ENCODE data around the gene KLC1. TPM values are rescaled to one million over a fixed set of nuclear protein-coding genes. Genes with fewer than 3 reads are reported as not detected.
"Not testable (repeated sequence)": the region's sequence is repeated elsewhere in the genome, so short reads cannot be mapped to it uniquely, and the experiment has no call there.

KLC1 gene
- total RNA-seq, 1 experiment from 2014 or later: 283 TPM

DNA sequence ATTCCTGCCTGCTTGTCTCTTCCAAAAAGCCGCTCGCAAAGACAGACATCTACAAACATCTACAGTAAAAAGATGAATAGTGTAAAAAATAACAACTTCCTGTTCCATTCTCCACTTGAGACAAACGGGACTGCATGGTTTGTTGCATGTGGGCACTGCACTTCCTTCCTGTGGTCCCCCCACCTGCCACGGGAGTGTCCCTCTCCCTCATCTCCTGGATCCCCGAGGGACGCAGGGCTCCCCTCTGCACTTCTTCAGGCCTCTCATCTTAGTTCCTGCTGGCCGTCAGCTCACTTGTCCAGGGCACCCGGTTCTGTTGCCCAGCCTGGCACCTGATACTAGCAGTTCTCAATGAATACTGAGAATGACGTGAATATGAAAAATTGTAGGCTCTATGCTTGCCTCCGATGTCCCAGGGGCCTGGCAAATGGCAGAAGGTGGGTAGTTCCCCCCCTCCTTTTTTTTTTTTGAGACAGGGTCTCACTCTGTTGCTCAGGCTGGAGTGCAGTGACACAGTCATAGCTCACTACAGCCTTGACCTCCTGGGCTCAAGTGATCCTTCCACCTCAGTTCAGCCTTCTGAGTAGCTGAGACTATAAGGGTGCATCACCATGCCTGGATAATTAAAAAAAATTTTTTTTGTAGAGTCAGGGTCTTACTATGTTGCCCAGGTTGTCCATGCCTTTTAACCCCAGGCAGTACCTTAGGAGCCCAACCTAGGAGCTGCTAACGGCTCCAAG, 3.5 kb upstream of the KLC1 start:
- DNase-seq (ENCODE audit: low read depth): no peak

DNA sequence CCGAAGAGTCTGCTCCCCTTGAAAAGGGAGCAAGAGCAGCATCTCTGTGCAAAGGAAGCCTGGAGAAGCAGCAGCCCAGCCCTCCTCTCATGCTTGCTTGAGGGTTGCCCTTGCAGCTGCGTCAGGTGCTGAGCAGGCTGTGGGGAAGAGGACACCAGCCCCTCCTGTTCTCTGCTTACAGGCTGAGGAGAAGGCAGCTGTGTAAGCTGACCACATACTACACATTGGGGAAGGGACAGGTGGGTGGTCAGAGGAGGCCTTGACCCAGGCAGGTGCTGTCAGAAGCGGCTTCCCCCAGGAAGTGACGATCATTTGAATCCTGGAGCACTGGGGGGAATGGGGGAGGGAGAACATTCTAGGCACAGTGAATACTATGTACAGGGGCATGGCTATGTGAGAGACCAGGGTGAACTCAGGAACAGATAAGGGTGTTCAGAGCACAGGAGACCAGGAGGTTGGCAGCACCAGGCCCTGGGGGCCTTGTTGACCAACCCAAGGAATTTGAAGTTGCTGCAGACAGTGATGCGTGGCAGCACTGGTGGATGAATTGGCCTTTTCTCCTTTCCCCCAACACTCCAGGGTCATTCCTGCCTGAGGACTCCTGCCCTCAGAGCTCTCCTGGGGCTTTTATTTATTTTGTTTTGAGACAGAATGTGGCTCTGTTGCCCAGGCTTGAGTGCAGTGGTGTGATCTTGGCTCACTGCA, 2.7 kb upstream of the KLC1 start:
- DNase-seq (ENCODE audit: low read depth): peak; percentile 74

DNA sequence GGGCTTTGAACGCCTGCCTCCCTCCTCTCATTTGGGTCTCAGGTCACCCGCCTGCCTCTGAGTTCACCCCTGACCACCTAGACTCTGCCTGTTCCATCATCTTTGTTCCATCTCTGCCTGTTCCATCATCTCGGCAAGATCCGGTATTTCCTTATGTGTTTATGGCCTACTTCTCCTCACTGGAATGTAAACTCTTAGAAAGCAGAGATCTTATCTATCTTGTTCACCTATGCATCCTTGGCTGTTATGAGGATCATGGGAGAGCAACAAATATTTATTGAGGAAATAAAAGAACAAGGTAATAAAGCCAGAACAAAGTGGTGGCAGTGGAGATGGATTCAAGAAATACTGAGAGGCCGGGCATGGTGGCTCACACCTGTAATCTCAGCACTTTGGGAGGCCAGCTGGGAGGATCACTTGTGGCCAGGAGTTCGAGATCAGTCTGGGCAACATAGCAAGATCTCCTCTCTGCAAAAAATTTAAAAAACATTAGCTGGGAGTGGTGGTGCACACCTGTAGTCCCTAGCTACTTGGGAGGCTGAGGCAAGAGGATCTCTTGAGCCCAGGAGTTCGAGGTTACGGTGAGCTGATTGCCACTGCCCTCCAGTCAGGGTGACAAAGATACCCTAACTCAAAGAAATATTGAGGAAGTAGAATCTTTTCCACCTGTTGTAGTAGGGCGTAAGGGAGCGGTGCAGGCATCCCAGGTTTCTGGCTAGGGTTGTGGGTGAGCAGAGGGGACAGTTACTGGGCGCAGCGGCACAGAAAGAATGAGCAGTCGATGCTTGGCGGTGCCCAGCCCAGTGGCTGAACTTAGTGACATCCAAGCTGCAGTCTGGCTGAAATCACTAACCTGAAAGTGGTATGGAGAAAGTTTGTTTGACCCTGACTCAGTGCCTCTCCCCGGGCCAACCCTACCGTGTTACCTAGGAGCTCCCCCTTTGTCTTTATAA, 1.7 kb upstream of the KLC1 start:
- DNase-seq (ENCODE audit: low read depth): no peak

DNA sequence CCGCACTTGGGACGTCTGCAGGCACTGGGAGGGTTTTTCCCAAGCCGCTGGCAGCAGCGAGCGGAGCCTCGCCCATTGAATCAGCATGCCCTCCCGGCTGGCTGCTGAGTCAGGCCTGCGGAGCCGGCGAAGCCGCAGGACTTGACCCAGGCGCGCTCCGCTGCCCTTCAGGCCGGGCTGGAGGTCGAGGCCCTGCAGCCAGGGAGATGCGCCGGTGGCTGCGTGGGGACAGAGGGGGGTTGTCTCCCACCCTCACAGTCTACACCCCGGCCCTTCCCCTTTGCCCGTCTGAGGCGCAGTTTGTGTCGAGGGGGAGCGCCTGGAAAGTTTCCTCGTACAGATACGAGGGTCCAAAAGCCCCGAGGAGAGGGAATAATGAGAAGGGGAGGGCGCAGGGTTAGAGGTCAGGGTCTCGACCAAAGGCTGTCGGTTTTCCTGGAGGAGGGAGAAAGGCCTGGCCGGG, 759 bp upstream of the KLC1 start:
- DNase-seq (ENCODE audit: low read depth): peak; percentile 79

DNA sequence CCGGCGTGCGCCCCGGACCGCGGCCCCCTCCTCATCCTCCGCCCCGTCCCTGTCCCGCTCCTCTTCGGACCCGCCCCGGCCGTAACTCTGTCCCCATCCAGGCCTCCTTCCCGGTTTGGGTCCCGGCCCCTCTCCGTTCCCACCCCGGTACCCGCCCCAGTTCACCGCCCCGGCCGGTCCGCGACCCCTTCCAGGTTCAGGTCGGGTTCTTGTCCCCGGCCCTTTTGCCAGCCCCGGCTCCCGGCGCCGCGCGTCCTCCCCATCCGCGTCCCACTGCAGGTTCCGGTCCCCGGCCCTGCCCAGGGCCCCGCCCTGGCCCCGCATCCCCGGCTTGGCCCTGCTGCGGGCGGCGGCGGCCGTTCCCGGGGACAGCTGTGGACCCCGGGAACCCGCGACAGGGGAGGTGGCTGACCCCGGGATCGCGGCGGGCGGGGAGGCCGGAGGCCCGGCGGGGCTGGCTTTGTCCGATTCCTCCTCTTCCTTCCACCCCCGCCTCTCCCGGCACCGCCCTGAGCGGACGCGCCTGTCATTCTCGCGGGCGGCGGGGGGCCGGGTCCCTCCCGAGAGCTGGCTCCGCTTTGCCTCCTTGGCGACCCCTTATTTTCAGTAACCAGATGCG, 601 bp downstream of the KLC1 start:
- no peak for DNase-seq (ENCODE audit: low read depth)

DNA sequence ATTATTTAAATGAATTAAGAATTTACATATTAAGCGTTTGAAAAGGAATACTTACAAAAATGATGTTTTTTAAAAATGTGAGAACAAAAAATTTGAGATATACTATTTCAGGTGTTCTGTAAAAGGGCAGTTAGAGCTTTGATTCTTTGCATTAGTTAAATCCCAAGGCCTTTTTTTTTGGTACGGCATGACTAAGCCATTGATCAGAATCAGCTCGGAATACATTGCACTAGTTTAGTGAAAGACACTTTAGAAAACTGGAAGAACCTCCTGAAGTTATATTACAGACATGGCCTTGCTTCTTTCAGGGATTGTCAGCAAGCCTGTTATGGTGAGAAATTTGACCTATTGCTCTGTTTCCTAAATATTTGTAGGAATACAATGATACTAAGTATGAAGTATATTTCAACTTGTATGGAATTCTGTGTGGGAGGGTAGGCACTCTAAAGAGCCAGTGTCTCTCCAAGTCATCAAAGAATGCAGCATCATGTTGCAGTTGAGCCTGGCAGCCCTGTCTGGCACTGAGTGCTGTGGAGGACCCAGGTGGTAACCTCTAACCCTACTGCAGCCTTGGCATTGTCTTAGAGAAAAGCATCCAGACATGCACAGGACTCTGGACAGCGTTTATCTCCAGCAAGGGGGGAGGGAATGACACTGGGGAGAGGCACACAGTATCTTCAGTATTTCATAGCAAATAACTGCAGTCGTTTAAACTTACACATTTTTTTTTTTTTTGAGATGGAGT, 1.5 kb downstream of the KLC1 start:
- no peak for DNase-seq (ENCODE audit: low read depth)

DNA sequence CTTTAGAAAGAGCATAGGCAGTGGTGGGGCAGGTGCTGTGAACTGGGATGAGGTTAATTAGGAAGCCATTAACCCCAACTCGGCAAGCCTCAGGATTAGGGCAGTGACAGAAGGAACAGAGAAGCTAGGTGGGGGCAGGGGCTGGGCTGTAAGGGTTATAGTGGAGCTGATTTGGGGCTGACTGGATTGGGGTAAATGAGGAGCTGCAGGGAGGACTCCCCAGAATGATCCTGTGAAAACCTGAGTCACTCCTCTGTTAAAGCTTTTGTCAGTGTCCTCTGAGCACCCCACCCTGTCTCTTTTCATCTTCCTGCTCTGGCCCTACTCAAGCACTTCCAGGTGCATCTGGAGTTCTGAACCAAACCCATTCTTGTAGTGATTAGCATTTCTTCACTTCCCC, 4.4 kb downstream of the KLC1 start:
- DNase-seq (ENCODE audit: low read depth): no peak

DNA sequence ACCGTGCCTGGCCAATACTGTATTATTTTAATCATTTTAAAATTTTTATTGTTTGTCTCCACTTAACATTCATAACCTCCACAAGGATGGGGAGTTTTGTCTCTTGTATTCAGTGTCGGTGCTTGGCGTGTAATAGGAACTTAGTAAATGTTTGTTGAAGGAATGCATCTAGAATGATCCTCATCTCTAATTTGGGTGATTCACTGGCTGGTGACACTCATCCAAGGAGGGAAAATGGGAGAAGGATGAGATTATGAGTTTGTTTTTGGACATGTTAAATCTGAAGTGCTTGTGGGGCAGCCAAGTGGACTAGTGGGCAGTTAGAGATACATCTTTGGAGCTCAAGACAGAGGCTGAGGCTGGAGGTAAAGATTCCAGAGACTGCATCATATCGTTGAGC, 5.1 kb downstream of the KLC1 start:
- DNase-seq (ENCODE audit: low read depth): no peak

DNA sequence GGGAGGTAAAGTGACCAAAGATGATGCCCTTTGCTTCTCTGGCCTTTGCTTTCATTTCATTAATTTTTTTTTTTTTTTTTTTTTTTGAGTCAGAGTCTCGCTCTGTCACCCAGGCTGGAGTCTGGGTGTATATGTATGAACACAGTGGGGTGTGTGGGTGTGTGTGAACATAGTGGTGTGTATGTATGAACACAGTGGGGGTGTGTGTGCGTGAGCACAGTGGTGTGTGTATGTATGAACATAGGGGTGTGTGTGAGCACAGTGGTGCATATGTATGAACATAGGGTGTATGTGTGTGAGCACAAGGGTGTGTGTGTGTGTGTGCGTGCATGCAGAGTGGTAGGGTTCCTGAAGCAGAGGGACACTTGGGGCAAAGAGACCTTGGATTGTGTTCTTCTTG, 9.6 kb downstream of the KLC1 start:
- no peak for DNase-seq (ENCODE audit: low read depth)

DNA sequence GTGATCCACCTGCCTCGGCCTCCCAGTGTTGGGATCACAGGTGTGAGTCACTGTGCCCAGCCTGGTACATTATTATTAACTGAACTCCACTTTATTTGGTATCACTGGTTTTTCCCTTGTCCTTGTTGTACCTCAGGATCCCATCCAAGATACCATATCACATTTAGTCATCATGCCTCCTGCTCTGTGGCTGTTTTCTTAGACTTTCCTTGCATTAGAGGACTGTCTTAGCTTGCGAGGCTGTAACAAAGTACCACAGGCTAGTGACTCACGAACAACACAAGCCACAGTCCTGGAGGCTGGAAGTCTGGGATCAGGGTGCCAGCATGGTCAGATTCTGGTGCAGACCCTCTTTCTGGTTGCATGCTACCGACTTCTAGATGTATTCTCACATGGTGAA, 12.2 kb downstream of the KLC1 start:
- peak; percentile 83 for DNase-seq (ENCODE audit: low read depth)

DNA sequence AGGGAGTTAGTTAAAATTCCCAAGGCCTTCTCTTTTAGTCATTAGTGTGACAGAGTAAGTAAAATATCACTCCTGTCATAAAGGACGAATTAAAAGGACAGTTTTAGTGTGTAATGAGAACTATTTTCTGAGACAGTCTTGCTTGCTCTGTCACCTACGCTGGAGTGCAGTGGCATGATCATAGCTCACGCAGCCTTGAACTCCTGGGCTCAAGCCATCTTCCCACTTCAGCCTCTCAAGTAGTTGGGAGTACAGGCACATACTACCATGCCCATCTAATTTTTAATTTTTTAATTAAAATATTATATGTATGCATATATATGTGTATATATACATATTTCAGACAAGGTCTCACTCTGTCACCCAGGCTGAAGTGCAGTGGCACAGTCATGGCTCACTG, 17.2 kb downstream of the KLC1 start:
- no peak for DNase-seq (ENCODE audit: low read depth)

DNA sequence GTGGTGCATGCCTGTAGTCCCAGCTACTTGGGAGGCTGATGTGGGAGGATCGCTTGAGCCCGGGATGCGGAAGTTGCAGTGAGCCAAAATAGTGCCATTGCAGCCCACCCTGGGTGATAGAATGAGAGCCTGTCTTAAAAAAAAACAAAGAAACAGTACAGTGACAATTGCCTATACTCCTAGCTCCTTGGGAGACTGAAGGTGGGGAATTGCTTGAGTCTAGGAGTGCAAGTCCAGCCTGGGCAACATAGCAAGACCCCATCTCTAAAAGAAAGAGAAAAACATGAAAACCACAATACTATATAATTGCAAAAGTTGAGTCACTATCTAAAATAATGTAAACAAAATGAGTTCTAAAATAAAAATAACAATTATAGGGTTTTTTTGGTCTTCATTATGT, 20.0 kb downstream of the KLC1 start:
- no peak for DNase-seq (ENCODE audit: low read depth)

DNA sequence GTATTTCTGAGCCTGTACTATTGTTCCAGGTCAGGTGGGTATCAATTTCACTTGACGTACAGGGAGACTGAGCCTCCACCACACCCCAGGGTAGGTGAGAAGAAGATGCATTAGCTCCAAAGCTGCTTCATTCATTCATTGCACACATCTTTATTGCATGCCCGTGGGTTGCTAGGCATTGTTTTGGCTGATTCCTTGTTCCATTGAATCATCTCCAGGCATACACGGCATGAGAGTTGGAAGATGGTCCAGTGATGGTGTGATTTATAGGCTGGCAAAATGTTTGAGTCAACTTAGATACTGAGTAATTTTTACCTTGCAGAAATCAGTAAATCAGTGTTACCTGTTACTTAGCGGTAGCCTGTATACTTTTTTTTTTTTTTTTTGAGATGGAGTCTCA, 21.2 kb downstream of the KLC1 start:
- DNase-seq (ENCODE audit: low read depth): no peak

DNA sequence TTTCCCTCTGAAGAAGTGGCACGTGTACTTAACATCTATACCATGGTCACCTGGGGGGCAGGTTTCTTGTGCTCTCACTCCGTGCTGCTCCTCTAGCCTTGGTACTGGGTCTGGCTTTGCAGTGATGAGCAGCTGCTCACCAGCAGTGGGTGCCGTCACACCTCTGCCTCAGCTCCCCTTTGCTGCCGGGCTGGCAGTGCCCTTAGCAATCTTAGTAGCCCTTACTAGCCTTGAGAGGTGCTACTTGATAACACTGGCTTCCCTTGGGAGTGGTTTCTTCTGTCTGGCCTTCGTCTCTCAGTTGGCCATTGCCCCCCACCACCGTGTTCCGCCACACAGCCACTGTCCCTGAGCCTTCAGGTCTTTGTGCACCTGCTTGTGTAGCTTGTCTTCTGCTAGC, 22.6 kb downstream of the KLC1 start:
- DNase-seq (ENCODE audit: low read depth): no peak

DNA sequence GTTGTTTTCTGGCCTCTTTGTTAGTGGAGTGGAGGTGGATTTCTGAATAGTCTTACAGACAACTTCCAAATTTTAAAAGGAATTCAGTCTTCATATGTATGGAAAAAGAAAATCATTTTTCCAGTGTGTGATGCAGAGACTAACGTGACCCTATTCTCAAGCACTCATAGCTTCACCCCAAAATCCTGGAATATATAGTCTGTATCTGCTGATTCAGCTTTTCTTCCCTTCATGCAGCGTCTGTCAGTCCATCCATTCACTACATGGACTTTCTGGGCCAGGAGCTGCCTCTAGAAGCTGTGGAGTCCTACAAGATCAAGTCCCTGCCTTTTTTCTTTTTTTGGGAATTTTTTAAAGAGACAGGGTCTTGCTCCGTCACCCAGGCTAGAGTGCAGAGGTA, 23.8 kb downstream of the KLC1 start:
- DNase-seq (ENCODE audit: low read depth): no peak

DNA sequence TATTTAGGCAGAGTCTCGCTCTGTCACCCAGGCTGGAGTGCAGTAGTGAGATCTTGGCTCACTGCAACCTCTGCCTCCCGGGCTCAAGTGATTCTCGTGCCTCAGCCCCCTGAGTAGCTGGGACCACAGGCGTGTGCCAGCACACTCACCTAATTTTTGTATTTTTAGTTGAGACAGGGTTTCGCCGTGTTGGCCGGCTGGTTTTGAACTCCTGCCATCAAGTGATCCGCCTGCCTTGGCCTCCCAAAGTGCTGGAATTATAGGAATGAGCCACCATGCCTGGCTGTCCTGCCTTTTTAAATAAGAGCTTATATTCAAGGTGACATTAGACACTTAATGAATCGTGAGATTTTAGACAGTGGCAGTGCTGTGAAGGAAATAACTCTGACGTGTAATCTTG, 24.3 kb downstream of the KLC1 start:
- DNase-seq (ENCODE audit: low read depth): not testable (repeated sequence)

DNA sequence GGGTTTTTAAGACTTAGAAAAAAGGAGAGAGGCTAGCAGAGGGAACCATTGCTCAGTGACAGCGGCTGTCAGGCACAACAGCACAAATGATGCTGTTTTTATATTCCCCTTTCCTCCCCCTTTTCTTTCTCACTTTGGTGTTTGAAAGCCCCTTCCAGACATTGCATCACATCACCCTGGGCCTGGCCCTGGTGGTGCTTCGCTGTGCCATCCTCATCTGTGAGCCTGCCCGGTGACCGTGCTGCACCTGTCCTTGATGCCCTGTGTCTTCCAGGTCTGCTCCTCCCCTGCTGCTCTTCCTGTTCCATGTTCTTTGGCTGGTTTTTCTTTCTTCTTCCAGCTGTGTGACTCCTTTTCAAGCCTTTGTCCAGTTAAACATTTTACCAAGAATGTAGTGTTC, 24.8 kb downstream of the KLC1 start:
- no peak for DNase-seq (ENCODE audit: low read depth)

DNA sequence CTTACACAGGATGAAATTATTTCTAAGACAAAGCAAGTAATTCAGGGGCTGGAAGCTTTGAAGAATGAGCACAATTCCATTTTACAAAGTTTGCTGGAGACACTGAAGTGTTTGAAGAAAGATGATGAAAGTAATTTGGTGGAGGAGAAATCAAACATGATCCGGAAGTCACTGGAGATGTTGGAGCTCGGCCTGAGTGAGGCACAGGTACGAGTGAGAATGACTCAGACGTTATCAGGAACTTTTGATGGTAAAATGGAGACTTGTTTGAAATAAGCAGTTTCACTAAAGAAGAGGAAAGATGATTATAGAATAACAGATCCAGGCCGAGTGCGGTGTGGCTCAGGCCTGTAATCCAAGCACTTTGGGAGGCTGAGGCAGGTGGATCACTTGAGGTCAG, 25.6 kb downstream of the KLC1 start:
- DNase-seq (ENCODE audit: low read depth): no peak

DNA sequence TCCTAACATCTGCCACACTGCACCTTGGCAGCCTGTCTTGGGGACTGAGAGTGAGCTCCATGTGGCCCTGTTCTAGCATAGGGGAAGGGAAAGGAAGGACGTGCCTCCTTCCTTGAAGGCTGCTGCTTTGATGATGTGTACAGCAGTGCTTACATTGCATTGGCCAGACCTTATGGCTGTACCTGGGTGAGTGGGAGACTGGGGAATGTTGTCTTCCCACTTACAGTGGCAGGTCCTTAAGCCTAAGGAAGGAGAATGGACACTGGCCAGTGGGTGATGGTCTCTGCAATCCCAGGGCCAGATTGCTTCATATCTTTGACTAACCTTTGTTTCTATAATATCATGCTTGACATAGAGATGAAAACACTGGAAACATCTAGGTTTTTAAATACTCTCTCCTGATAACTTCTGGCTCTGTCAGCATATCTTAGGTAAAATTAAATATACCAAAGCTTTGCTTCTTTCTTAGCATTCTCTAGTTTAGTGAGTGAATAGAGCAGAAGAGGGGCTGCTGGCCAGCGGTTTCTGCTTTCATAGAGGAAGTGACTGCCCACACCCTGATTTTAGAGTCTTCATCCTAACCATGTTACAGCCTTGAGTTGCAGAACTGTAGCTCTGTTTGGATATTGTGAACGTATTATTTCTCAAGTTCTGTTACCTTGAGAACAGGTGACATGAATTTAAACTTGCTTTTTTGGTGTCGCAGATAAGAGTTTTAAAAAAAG, 27.2 kb downstream of the KLC1 start:
- DNase-seq (ENCODE audit: low read depth): no peak

DNA sequence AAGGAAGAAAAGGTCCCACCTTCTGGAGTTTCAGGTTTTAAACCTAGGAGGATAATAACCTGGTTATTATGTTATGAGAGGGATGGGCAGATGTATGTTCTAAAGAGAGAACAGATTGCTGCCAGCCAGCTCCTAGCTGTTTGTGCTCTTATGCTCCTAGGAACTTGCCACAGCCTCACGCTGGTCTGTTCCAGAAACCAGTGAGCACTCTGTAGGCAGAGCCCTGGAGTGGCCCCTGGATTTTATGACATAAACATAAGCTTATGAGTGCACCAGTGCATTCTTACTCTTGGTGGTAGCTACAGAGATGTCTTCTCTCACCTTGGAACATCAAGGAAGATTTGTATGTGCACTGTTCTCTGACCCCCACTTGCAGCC, 27.7 kb downstream of the KLC1 start:
- no peak for DNase-seq (ENCODE audit: low read depth)
